Coronary artery (tissue), 2 donors: Measurements from ENCODE around the gene GALNT17.

ENCODE experiments used
- DNase-seq: peaks from one replicate; pipeline ENCODE4 v3.0.0-alpha.2; 2017; ENCODE audit warnings: low spot score
- H3K27ac ChIP-seq, 2 donors: fragments of 200-600 bp; sonication (generic); one replicate each; pipeline ENCODE4 v1.5.1; 2016 to 2019
- H3K4me3 ChIP-seq: fragments of 200-600 bp; sonication (generic); 2 replicates; pipeline ENCODE4 v1.5.1; 2016; ENCODE audit warnings: mild to moderate bottlenecking, moderate library complexity
- TF ChIP-seq, protein P1 (sequence below): fragments of 200-600 bp; sonication (generic); IDR thresholded peaks from one replicate; pipeline ENCODE4 v1.5.1; 2019; ENCODE audit warnings: antibody characterized with exemption

Gene GALNT17

DNA sequence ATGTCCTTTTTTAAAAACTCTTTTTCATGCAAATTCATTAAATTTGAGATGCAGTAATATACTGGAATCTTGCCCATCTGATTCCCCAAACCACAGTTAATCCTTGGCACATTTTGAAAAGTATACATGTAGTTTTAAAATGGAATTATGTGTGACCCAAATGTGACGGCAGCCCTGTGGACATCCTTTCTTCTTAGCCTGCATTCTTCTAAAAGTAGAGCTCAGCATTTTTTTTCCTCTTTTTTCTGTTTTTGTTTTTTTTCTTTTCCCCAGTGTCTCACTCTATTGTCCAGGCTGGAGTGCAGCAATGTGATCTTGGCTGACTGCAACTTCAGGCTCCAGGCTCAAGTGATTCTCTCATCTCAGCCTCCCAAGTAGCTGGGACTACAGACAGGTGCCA lies 338.9 kb downstream of the GALNT17 start:
- TF ChIP-seq, protein P1, sequence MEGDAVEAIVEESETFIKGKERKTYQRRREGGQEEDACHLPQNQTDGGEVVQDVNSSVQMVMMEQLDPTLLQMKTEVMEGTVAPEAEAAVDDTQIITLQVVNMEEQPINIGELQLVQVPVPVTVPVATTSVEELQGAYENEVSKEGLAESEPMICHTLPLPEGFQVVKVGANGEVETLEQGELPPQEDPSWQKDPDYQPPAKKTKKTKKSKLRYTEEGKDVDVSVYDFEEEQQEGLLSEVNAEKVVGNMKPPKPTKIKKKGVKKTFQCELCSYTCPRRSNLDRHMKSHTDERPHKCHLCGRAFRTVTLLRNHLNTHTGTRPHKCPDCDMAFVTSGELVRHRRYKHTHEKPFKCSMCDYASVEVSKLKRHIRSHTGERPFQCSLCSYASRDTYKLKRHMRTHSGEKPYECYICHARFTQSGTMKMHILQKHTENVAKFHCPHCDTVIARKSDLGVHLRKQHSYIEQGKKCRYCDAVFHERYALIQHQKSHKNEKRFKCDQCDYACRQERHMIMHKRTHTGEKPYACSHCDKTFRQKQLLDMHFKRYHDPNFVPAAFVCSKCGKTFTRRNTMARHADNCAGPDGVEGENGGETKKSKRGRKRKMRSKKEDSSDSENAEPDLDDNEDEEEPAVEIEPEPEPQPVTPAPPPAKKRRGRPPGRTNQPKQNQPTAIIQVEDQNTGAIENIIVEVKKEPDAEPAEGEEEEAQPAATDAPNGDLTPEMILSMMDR: no peak
- DNase-seq: no peak
- Histone ChIP-seq H3K27ac (no peak overlapping the region), H3K4me3 (no peak overlapping the region)

DNA sequence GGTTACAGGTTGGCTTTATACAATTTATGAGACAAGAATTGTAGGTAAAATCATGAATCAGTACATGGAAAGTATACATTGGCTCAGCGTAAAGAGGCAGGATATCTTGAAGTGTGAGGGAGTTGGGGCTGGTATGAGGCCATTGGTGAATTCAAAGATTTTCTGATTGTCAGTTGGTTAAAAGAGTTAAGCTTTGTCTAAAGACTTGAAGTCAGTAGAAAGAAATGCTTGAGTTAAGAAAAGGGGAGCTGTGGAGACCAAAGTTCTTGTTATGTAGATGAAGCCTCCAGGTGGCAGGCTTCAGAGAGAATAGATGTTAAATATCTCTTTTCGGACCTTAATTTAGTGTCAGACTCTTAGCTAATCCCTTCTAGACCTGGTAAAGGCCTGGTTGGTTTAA lies 341.0 kb downstream of the GALNT17 start:
- TF ChIP-seq, protein P1: no peak
- DNase-seq: no peak
- H3K27ac ChIP-seq: no peak overlapping the region
- no peak overlapping the region for H3K4me3 ChIP-seq

- no peak overlapping the region for H3K27ac ChIP-seq
- no peak for DNase-seq
- TF ChIP-seq, protein P1: no peak
- H3K4me3 ChIP-seq: no peak overlapping the region
These were observed 341.5 kb downstream of the GALNT17 start for GRCh38 chr7:71473366-71473967.

- DNase-seq: no peak
- TF ChIP-seq, protein P1: no peak
- no peak overlapping the region for H3K4me3 ChIP-seq
- no peak overlapping the region for H3K27ac ChIP-seq
These were observed 345.5 kb downstream of the GALNT17 start for GRCh38 chr7:71477441-71477840.

- no peak overlapping the region for H3K4me3 ChIP-seq
- TF ChIP-seq, protein P1: no peak
- H3K27ac ChIP-seq: no peak overlapping the region
- DNase-seq: no peak
These were observed 347.3 kb downstream of the GALNT17 start for GRCh38 chr7:71479231-71479630.

DNA sequence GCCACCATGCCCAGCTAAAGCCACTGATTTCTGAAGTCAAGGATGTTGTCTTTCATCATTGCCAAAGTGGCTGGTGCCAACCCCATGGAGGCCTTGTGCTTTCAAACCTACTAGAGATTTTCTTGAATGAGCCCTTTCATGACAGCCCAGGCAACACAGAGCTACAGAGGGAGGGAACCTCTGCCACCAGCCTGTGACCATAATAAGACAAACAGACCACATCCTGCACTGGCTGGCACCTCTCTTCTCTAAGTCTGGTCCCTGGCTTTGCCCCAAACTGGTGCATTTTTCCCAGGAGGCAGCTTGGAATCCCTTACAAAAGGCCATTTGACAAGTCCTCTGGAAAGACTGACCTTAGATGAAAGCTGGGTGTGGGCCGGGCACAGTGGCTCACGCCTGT lies 348.8 kb downstream of the GALNT17 start:
- DNase-seq: no peak
- TF ChIP-seq, protein P1: no peak
- Histone ChIP-seq H3K27ac (peak overlapping the region; percentile 13 to 37), H3K4me3 (no peak overlapping the region)

DNA sequence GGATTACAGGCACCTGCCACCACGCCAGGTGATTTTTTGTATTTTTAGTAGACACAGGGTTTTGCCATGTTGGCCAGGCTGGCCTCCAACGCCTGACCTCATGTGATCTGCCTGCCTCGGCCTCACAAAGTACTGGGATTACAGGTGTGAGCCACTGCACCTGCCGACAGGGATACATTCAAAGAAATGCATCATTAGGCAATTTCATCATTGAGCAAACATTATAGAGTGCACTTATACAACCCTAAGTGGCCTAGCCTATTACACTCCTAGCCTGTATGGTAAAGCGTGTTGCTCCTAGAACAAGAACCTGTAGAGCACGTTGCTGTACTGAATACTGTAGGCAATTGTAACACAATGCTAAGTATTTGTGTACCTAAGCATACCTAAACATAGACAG lies 350.3 kb downstream of the GALNT17 start:
- no peak for DNase-seq
- TF ChIP-seq, protein P1: no peak
- no peak overlapping the region for H3K4me3 ChIP-seq
- H3K27ac ChIP-seq: no peak overlapping the region
